CD4-positive, CD25-positive, alpha-beta regulatory T cell (primary cell): ENCODE measurements around the gene MYO19. TPM values are rescaled to one million over a fixed set of nuclear protein-coding genes. Genes with fewer than 3 reads are reported as not detected.
"Not testable (repeated sequence)": the region's sequence is repeated elsewhere in the genome, so short reads cannot be mapped to it uniquely, and the experiment has no call there.

Source experiments
- ATAC-seq, 2 donors: fragments of 150-1000 bp; cut with Tn5 transposase; one replicate each; pipeline ENCODE4 v1.10.0; 2021; ENCODE audit warnings: low read depth in 2 of 2, moderate number of reproducible peaks in 2 of 2, moderate library complexity in 1 of 2
- DNase-seq, 3 donors: peaks; one replicate each; pipeline versions ENCODE4 v3.0.0 to v3.0.0-alpha.2; 2012 to 2022; ENCODE audit warnings: mixed read lengths in 1 of 3
- H3K27ac ChIP-seq: one replicate; pipeline ENCODE4 v1.7.0; 2013; ENCODE audit warnings: mild to moderate bottlenecking, low read length; ENCODE audit not compliant: insufficient read depth, poor library complexity, severe bottlenecking
- H3K27me3 ChIP-seq: one replicate; pipeline ENCODE4 v1.7.0; 2013; ENCODE audit warnings: low read length; ENCODE audit not compliant: control insufficient read depth, insufficient read depth
- H3K36me3 ChIP-seq: one replicate; pipeline ENCODE4 v1.7.0; 2013; ENCODE audit warnings: mild to moderate bottlenecking, low read length, moderate library complexity; ENCODE audit not compliant: control insufficient read depth, insufficient read depth
- H3K4me1 ChIP-seq: 2 replicates; pipeline ENCODE4 v1.7.0; 2013; ENCODE audit warnings: mild to moderate bottlenecking, low read length; ENCODE audit not compliant: insufficient read depth, control insufficient read depth, poor library complexity, severe bottlenecking
- H3K4me3 ChIP-seq: one replicate; pipeline ENCODE4 v1.7.0; 2013; ENCODE audit warnings: low read depth, mild to moderate bottlenecking, low read length, moderate library complexity
- H3K9me3 ChIP-seq, 2 experiments: 1 replicate in 1 of 2; 2 replicates in 1 of 2; pipeline ENCODE4 v1.7.0; 2013; ENCODE audit warnings: low read length in 2 of 2, mild to moderate bottlenecking in 1 of 2, moderate library complexity in 1 of 2; ENCODE audit not compliant: control insufficient read depth in 2 of 2
- H3K27ac Mint-ChIP-seq, 3 donors: one replicate each; pipeline ENCODE4 v1.8.0; 2020 to 2022; ENCODE audit warnings: mild to moderate bottlenecking in 3 of 3, mixed read lengths in 3 of 3, moderate library complexity in 2 of 3
- H3K27me3 Mint-ChIP-seq: one replicate; pipeline ENCODE4 v1.8.0; 2022; ENCODE audit warnings: mild to moderate bottlenecking, mixed read lengths
- H3K36me3 Mint-ChIP-seq: one replicate; pipeline ENCODE4 v1.8.0; 2020; ENCODE audit warnings: mixed read lengths
- H3K4me1 Mint-ChIP-seq, 4 donors: one replicate each; pipeline ENCODE4 v1.8.0; 2020 to 2022; ENCODE audit warnings: mixed read lengths in 4 of 4, mild to moderate bottlenecking in 1 of 4
- H3K4me3 Mint-ChIP-seq, 4 donors: one replicate each; pipeline ENCODE4 v1.8.0; 2020 to 2022; ENCODE audit warnings: mild to moderate bottlenecking in 4 of 4, mixed read lengths in 4 of 4, moderate library complexity in 3 of 4
- H3K9me3 Mint-ChIP-seq, 7 donors: one replicate each; pipeline ENCODE4 v1.8.0; 2020 to 2022; ENCODE audit warnings: mixed read lengths in 7 of 7, mild to moderate bottlenecking in 3 of 7, moderate library complexity in 2 of 7
- polyA plus RNA-seq, 4 donors: library from polyadenylated mRNA; unstranded; fragments of 300-500 nt; fragmentation: Illumina TruSeq; gene quantifications; one replicate each; pipeline ENCODE4 v1.2.3, GENCODE V29; 2021
- total RNA-seq: library from RNA; stranded (reverse); gene quantifications from one replicate; pipeline ENCODE4 v1.2.3, GENCODE V29; 2022

Gene MYO19
- total and polyA plus RNA-seq, 5 donors from 2014 or later: 4.8 to 86.1 (median 6.0) TPM

- H3K36me3 ChIP-seq, H3K36me3 Mint-ChIP-seq, H3K9me3 ChIP-seq, H3K27ac Mint-ChIP-seq, H3K27me3 ChIP-seq, H3K9me3 Mint-ChIP-seq, DNase-seq, H3K27ac ChIP-seq, H3K4me3 ChIP-seq, ATAC-seq: not testable (repeated sequence)
- peaks cover 30% of the 10 kb centered on the region for H3K27me3 Mint-ChIP-seq
- peaks cover 14 to 52% (median 20%) of the 10 kb centered on the region in 4 donors for H3K4me1 Mint-ChIP-seq
- H3K4me3 Mint-ChIP-seq: peak overlapping the region in 3 of 4 donors; percentile 46 to 82 (median 50)
- peaks cover 40% of the 10 kb centered on the region for H3K4me1 ChIP-seq
Measured at GRCh38 chr17:36484021-36484420, 50.6 kb downstream of the MYO19 start.

DNA sequence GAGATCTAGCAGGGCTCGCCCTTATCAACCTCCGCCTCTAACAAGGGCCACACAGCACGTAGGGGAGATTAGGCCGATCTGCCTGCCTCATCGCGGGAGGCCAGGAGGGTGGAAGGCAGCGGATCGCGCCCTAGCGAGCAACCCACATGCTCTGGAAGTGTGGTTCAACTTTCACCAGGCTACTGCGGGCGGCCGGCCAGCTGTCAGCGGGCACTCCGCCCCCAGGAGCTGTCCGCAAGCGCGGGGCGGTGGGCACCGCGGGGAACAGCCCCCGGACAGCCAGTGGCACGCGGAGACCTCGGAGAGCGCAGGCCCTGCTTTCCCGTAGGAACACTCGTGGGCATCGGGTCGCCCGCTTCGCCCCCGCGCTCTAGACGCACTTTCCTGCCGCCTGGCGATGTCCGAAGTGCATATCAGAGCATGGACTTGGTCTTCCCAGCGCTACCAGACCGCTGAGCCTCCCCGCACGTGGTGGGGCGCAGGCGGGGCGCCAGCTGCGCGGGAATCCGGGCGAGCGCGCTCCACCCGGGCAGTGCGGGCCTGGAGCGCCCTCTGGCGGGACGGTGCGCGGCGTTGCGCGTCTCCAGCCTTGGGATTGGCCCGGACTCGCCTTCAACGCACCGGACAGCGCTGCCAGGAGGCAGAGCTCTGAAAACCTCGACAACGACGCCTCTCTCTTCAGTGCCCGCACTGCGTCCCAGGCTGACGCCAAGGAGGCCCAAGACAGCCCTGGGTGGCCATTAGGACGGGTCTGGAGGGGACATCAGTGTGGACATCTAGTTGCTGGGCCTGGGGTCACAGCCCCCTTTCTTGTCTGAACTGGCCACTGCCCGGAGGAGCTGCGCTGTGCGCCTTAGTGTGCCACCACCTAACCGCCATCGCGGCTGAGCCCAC is 51.8 kb downstream of the MYO19 start:
- H3K4me3 Mint-ChIP-seq: peak overlapping the region; percentile 58 to 89 (median 68)

DNA sequence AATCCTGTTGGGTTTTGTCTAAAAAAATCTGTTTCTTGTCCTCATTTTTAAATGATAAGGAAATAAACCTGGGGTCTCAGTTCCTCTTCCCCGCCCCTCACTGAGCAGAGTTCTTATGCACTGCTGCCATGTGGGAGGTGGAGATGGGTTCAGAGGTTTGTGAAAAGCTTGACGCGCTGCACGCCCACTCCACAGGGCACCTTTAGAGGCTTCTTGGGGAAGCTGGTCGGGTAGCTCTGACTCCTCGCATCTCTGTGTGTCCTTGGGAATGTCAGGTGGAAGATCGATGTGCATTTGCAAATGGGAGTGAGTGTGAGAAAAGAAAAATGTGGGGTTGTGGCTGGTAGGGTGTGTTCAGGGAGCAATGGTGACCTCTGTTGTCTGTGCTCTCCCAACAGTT is 52.8 kb downstream of the MYO19 start:
- Mint-ChIP-seq H3K4me1 (peaks cover 9 to 32% (median 10%) of the 10 kb centered on the region in 4 donors), H3K9me3 (peaks cover 0 to 3% (median 0%) of the 10 kb centered on the region in 7 donors), H3K27me3 (peaks cover 44% of the 10 kb centered on the region), H3K4me3 (peak overlapping the region in 3 of 4 donors; percentile 22 to 89 (median 40)), H3K36me3 (peaks cover 3% of the 10 kb centered on the region), H3K27ac (no peak overlapping the region)
- H3K9me3 ChIP-seq: no peaks in the 10 kb centered on the region
- no peak overlapping the region for H3K4me3 ChIP-seq
- H3K4me1 ChIP-seq: peaks cover 20% of the 10 kb centered on the region
- DNase-seq (no peak), ATAC-seq (no peak)
- peaks cover 11% of the 10 kb centered on the region for H3K27me3 ChIP-seq
- no peak overlapping the region for H3K27ac ChIP-seq
- no peaks in the 10 kb centered on the region for H3K36me3 ChIP-seq

More for the DNA sequence above, 51.8 kb downstream of the MYO19 start:
- ATAC-seq: peak; percentile 51 to 57
- DNase-seq: peak; percentile 62 to 72 (median 70)
- H3K27ac ChIP-seq: no peak overlapping the region
- H3K9me3 ChIP-seq: no peaks in the 10 kb centered on the region
- H3K36me3 ChIP-seq: no peaks in the 10 kb centered on the region
- peaks cover 29% of the 10 kb centered on the region for H3K4me1 ChIP-seq
- peaks cover 34% of the 10 kb centered on the region for H3K27me3 Mint-ChIP-seq
- H3K4me3 ChIP-seq: no peak overlapping the region
- peaks cover 10 to 42% (median 14%) of the 10 kb centered on the region in 4 donors for H3K4me1 Mint-ChIP-seq
- H3K27ac Mint-ChIP-seq: peak overlapping the region in 1 of 3 donors; percentile 63
- H3K27me3 ChIP-seq: peaks cover 11% of the 10 kb centered on the region
- H3K9me3 Mint-ChIP-seq: peaks cover 0 to 3% (median 0%) of the 10 kb centered on the region in 7 donors
- peaks cover 3% of the 10 kb centered on the region for H3K36me3 Mint-ChIP-seq

- Mint-ChIP-seq H3K9me3 (no peaks in the 10 kb centered on the region), H3K4me3 (no peak overlapping the region), H3K36me3 (no peaks in the 10 kb centered on the region), H3K4me1 (no peaks in the 10 kb centered on the region), H3K27ac (no peak overlapping the region), H3K27me3 (peaks cover 41% of the 10 kb centered on the region)
- ATAC-seq: no peak
- Histone ChIP-seq H3K9me3 (no peaks in the 10 kb centered on the region), H3K27me3 (peaks cover 4% of the 10 kb centered on the region), H3K4me3 (no peak overlapping the region), H3K4me1 (no peaks in the 10 kb centered on the region), H3K27ac (no peak overlapping the region), H3K36me3 (no peaks in the 10 kb centered on the region)
- DNase-seq: no peak
Measured at GRCh38 chr17:36475346-36475970, 59.2 kb downstream of the MYO19 start.

DNA sequence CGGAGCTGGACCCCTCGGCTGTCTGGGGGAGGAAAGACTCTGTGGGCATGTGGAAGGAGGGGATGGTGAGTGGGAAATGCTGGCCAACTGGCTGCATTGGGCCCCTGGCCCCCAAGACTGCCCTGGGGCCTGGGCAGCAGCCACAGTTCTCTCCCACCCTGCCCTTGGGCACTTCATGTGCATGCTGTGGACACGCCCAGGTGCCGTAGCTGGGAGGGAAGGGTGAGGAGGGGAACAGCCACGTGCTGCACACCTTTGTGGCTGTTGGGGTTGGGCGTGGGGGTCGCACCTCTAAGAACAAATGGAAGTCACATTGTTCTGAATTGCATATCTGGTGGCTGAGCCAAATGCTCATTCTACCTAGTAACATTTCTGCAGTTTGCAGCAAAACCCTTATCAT is 60.1 kb downstream of the MYO19 start:
- no peak for ATAC-seq
- Mint-ChIP-seq H3K36me3 (no peaks in the 10 kb centered on the region), H3K4me3 (no peak overlapping the region), H3K9me3 (no peaks in the 10 kb centered on the region), H3K4me1 (no peaks in the 10 kb centered on the region), H3K27ac (no peak overlapping the region), H3K27me3 (peaks cover 43% of the 10 kb centered on the region)
- Histone ChIP-seq H3K4me1 (no peaks in the 10 kb centered on the region), H3K27me3 (peaks cover 4% of the 10 kb centered on the region), H3K36me3 (no peaks in the 10 kb centered on the region), H3K4me3 (no peak overlapping the region), H3K9me3 (no peaks in the 10 kb centered on the region), H3K27ac (no peak overlapping the region)
- DNase-seq: no peak

DNA sequence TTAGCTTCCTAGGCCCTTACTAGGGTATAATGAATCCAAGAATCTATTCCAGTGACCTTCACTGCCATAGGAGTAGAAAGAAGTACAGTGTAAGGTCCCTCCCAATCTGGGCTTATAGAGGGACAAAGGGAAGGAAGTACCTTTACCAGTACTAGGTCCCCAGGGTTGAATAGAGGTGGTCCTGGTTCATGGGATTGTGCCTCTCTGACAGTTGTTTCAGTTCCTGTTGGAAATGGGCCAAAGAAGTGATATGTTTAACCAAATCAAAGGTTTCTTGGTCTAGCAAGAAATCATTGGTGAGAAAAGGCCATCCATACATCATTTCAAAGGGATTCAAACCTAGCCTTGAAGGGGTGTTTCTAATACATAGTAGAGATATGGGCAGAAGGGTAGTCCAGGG is 64.2 kb downstream of the MYO19 start:
- Mint-ChIP-seq H3K27ac (no peak overlapping the region), H3K27me3 (peaks cover 41% of the 10 kb centered on the region), H3K36me3 (no peaks in the 10 kb centered on the region), H3K4me1 (no peaks in the 10 kb centered on the region), H3K9me3 (no peaks in the 10 kb centered on the region), H3K4me3 (no peak overlapping the region)
- no peaks in the 10 kb centered on the region for H3K9me3 ChIP-seq
- DNase-seq (no peak), ATAC-seq (no peak)
- H3K4me3 ChIP-seq: no peak overlapping the region
- peaks cover 2% of the 10 kb centered on the region for H3K27me3 ChIP-seq
- H3K36me3 ChIP-seq: no peaks in the 10 kb centered on the region
- H3K27ac ChIP-seq: no peak overlapping the region
- H3K4me1 ChIP-seq: no peaks in the 10 kb centered on the region

- no peaks in the 10 kb centered on the region for H3K9me3 ChIP-seq
- no peak overlapping the region for H3K4me3 ChIP-seq
- H3K27me3 ChIP-seq: peaks cover 2% of the 10 kb centered on the region
- no peaks in the 10 kb centered on the region for H3K4me1 Mint-ChIP-seq
- no peaks in the 10 kb centered on the region for H3K9me3 Mint-ChIP-seq
- H3K36me3 ChIP-seq: no peaks in the 10 kb centered on the region
- H3K27ac Mint-ChIP-seq: no peak overlapping the region
- no peaks in the 10 kb centered on the region for H3K36me3 Mint-ChIP-seq
- DNase-seq (no peak), ATAC-seq (no peak)
- no peak overlapping the region for H3K4me3 Mint-ChIP-seq
- H3K27ac ChIP-seq: no peak overlapping the region
- peaks cover 41% of the 10 kb centered on the region for H3K27me3 Mint-ChIP-seq
- H3K4me1 ChIP-seq: no peaks in the 10 kb centered on the region
Measured at GRCh38 chr17:36469733-36470132, 64.9 kb downstream of the MYO19 start.
